GM18907 (cell line): ENCODE measurements around the gene TMEM139.

Experiments
- ATAC-seq: cut with Tn5 transposase; IDR thresholded peaks from one replicate; pipeline ENCODE4 v1.9.1; 2021; ENCODE audit warnings: mild to moderate bottlenecking, moderate library complexity; ENCODE audit not compliant: unreplicated experiment

TMEM139 gene

DNA sequence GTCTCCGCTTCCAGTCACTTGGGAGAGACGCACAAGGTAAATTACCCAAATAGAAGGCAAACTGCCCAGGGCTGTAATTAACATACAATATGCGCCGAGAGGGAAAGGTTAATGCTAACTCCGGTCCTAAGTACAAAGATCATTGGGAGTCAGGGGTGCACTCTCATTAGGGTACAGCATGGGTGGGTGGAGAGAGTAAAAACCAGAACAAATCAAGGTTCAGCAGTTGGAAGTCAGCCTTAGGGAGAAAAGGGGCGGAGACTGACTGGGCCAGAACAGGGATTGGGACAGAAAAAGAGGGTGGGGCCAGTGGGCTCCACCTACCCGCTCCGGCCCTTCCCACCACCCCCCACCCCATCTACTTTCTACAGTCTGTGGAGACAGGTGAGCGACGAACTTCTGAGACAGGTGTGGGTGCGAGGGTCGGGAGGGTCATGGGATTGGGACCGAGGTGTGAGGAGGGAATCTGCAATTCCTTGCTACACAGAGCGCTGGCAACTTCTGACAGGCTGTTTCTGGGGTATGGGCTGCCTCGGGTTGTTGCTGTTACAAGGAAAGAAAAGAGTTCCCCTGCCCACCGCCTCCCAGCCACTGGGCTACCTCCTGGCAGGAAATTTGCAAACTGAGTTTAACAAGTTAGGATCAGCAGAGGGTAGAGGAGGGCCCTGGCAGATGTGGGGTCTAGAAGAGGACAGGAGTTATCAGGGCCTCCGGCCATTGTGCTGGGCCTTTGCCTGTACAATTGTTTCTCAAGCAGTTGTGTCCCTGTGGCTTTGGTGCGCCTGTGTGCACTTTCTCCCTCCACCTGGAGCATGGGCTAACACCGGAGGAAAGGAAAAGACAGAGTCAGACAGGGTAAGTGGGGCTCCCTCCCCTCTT is at the start of gene TMEM139:
Gene TMEM139, plus strand, starts transcription at position 368 of the 879 bp plus-strand sequence. CDS start 1,000 bp downstream, outside the sequence.
- ATAC-seq: no peak

DNA sequence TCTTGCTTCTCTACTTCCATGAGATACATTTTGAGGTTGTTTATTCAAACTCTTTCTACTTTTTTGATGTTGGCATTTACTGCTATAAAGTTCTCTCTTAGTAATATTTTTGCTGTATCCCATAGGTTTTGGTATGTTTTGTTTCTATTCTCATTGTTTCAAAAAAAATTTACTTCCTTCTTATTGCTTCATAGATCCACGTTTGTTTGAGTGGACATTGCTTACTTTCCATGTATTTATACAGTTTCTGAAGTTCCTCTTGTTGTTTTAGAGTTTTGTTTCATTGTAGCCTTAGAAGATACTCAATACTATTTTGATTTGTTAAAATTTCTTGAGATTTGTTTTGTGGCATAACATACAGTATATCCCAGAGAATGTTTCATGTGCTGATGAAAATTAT is 49.2 kb upstream of the TMEM139 start:
- ATAC-seq: no peak

DNA sequence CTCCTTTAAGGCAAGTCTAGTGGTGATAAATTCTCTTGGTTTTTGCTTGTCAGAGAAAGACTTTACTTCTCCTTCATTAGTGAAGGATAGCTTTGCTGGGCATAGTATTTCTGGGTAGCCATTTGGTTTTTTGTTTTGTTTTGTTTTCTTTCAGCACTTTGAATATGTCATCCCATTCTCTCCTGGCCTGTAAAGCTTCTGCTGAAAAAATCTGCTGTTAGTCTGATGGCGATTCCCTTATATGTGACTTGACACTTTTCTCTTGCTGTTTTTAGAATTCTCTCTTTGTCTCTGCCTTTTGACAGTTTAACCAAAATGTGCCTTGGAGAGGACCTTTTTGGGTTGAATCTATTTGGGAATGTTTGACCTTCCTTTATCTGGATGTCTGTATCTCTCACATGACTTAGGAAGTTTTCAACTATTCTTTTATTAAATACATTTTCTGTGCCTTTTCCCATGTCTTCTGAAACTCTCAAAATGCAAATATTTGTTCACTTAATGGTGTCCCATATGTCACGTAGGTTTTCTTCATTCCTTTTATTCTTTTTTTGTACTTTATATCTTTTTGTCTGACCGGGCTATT is 48.3 kb upstream of the TMEM139 start:
- no peak for ATAC-seq

GRCh38 chr7:143237366-143237765 is 47.4 kb upstream of the TMEM139 start:
- ATAC-seq: no peak

GRCh38 chr7:143238289-143238980 is 46.3 kb upstream of the TMEM139 start:
- ATAC-seq: no peak

- no peak for ATAC-seq
These were observed 44.9 kb upstream of the TMEM139 start for GRCh38 chr7:143239813-143240212.

- ATAC-seq: peak; percentile 95
These were observed 44.2 kb upstream of the TMEM139 start for GRCh38 chr7:143240291-143241168.

GRCh38 chr7:143242306-143242705 is 42.5 kb upstream of the TMEM139 start:
- no peak for ATAC-seq

DNA sequence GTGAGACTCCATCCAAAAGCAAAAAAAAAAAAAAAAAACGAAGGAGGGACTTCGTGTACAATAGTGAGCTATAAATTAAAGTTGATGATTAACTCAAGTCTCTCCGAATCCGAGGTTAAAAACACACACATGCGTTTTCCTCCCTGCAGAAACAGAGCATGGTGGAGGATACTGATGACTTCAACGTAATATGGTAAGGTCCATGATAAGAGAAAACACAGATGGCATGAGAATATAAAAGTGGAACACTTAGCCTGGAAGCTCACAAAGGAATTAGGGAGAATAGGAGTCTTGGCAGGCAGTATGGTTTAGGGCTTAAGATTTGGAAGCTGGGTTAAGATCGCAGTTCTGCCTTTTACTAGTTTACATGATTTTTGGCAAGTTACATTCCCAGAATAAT is 41.6 kb upstream of the TMEM139 start:
- ATAC-seq: no peak

- no peak for ATAC-seq
These were observed 41.1 kb upstream of the TMEM139 start for GRCh38 chr7:143243614-143244013.

- no peak for ATAC-seq
These were observed 40.4 kb upstream of the TMEM139 start for GRCh38 chr7:143244321-143244720.

- ATAC-seq: no peak
These were observed 39.6 kb upstream of the TMEM139 start for GRCh38 chr7:143245123-143245522.

DNA sequence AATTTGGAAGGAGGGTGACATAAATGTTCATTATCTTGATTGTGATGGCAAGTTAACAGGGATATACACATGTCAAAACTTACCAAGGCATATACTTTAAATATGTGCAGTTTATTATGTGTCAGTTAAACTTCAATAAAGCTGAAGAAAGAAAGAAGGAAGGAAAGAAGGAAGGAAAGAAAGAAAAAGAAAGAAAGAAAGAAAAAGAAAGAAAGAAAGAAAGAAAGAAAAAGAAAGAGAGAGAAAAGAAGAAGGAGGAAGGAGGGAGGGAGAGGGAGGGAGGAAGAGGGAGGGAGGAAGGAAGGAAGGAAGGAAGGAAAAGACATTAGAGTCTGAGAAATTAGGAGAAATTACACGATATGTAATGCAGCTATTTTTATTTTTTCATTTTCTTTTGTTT is 37.4 kb upstream of the TMEM139 start:
- no peak for ATAC-seq

DNA sequence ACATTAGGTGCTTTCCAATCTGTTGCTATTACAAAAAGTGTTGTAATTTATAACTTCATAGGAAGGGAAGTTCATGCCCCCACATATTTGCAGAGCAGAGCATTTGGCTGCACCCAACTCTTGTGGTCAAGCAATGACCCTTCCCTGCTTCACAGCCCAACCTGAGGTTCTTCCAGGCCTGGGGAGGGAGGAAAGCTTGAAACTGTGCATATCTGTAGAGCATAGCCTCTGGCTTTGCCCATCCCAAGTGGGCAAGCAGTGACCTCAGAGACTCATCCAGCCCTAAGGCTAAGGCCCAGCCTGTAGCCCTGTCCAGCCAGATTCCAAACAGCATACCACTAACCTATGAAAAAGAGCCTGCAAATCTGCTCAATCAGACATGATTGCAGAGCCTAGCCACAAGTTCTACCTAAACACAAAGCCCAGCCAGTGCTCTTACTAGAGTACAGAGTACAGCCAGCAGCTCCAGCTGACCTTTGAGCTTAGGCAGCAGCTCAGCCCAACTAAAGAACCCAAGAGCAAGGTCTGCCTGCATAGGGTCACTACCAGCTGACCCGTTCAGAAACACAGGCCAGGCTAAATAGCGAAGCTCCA is 35.9 kb upstream of the TMEM139 start:
- ATAC-seq: no peak

DNA sequence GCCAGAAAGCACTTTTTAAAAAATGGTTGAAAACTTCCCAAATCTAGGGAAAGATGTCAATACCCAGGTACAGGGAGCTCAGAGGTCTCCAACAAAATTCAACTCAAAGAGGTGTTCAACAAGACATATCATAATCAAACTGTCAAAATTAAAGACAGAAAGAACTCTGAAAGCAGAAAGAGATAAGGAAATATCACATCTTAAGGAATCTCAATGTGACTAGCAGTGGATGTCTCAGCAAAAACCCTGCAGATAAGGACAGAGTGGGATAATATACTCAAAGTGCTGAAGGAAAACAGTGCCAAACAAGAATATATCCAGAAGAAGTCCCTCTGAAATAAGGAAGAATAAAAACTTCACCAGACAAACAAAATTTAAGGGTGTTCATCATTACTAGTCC is 34.6 kb upstream of the TMEM139 start:
- no peak for ATAC-seq

DNA sequence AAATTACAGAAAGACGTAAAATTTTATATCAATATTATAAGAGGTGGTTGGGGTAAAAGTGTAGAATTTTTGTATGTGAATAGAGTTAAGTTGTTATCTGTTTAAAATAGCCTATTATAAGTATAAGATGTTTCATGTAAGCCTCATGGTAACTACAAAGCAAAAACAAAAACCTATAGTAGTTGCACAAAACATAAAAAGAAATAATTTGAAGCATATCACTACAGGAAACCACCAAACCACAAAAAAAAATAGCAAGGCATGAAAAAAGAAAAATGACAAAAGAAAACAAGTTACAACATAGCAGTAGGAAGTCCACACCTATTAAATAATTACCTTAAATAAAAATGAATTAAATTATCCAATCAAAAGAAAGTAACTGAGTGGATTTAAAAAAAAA is 33.9 kb upstream of the TMEM139 start:
- ATAC-seq: no peak

DNA sequence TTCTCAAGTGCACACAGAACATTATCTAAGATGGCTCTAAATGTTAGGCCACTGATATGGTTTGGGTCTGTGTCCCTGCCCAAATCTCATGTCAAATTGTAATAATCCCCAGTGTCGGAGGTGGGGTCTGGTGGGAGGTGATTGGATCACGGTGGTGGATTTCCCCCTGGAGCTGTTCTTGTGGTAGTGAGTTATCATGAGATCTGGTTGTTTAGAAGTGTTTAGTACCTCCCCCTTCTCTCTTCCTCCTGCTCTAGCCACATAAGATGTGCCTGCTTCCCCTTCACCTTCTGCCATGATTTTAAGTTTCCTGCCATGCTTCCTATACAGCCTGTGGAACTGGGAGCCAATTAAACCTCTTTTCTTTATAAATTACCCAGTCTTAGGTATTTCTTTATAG is 32.8 kb upstream of the TMEM139 start:
- no peak for ATAC-seq

GRCh38 chr7:143255564-143255963 is 29.2 kb upstream of the TMEM139 start:
- no peak for ATAC-seq

DNA sequence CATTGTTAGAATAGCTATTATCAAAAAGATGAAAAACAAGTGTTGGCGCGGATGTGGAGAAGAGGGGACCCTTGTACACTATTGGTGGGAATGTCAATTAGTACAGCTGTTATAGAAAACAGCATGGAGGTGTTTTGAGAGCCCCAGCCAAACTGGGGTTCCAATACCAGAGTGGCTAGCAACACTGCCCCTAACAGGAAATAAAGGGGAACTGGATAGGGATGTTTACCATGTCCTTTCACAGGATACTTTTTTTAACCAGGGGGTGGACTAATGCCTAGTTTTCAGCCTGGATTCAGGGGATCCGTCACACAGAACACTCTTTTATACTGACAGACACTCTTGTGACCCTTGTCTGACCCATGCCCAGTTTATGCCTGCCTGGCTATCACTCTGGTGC is 28.4 kb upstream of the TMEM139 start:
- no peak for ATAC-seq

DNA sequence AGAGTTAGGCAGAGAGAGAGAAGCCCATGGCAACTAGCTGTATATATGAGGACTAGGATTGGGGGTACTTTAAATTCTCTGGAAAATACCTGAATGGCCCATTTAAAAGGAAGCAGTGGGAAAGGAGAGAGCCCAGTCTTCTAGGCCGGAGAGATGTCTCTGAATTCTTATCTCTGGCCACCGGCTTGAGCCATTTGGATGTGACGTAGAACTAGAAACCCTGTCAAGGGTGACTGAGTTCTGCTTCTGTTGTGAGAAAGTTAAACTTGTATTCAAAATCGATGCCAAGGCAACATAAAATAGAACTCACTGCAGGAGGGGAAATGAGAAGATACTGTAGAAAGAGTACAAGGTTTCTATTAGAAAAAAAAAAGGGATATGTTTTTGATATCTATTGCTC is 27.8 kb upstream of the TMEM139 start:
- ATAC-seq: peak; percentile 88
